ENCODE results near the gene CMSS1.
A peak's percentile ranks its signal among the peaks of the same experiment; 100 is the strongest.

CMSS1 gene

GRCh38 chr3:99891610-99892285 lies 74.1 kb downstream of the CMSS1 start:
- Mint-ChIP-seq H3K27me3 (no peaks in the 10 kb centered on the region), H3K36me3 (peaks cover 18% of the 10 kb centered on the region), H3K4me1 (peaks cover 19% of the 10 kb centered on the region), H3K4me3 (no peak overlapping the region), H3K9me3 (no peaks in the 10 kb centered on the region), H3K27ac (no peak overlapping the region)

GRCh38 chr3:99892332-99892731 lies 74.7 kb downstream of the CMSS1 start:
- H3K4me3 Mint-ChIP-seq, result no peak overlapping the region
- H3K4me1 Mint-ChIP-seq, result peaks cover 19% of the 10 kb centered on the region
- H3K9me3 Mint-ChIP-seq, result no peaks in the 10 kb centered on the region
- no peaks in the 10 kb centered on the region for H3K27me3 Mint-ChIP-seq
- peaks cover 18% of the 10 kb centered on the region for H3K36me3 Mint-ChIP-seq
- H3K27ac Mint-ChIP-seq, result no peak overlapping the region

GRCh38 chr3:99895131-99895696 lies 77.6 kb downstream of the CMSS1 start:
- Mint-ChIP-seq H3K27me3 (no peaks in the 10 kb centered on the region), H3K36me3 (peaks cover 13% of the 10 kb centered on the region), H3K4me1 (peaks cover 19% of the 10 kb centered on the region), H3K9me3 (no peaks in the 10 kb centered on the region), H3K4me3 (no peak overlapping the region), H3K27ac (no peak overlapping the region)

- peaks cover 14% of the 10 kb centered on the region for H3K36me3 Mint-ChIP-seq
- H3K4me3 Mint-ChIP-seq, result no peak overlapping the region
- peaks cover 19% of the 10 kb centered on the region for H3K4me1 Mint-ChIP-seq
- no peaks in the 10 kb centered on the region for H3K9me3 Mint-ChIP-seq
- H3K27ac Mint-ChIP-seq, result peak overlapping the region; percentile 68
- no peaks in the 10 kb centered on the region for H3K27me3 Mint-ChIP-seq
Measured at GRCh38 chr3:99895703-99896441, 78.2 kb downstream of the CMSS1 start.

GRCh38 chr3:99896482-99896881 lies 78.8 kb downstream of the CMSS1 start:
- H3K4me1 Mint-ChIP-seq, result peaks cover 19% of the 10 kb centered on the region
- peaks cover 14% of the 10 kb centered on the region for H3K36me3 Mint-ChIP-seq
- no peak overlapping the region for H3K4me3 Mint-ChIP-seq
- H3K27me3 Mint-ChIP-seq, result no peaks in the 10 kb centered on the region
- H3K9me3 Mint-ChIP-seq, result no peaks in the 10 kb centered on the region
- H3K27ac Mint-ChIP-seq, result peak overlapping the region; percentile 68

- Mint-ChIP-seq H3K36me3 (peaks cover 11% of the 10 kb centered on the region), H3K4me3 (no peak overlapping the region), H3K27ac (no peak overlapping the region), H3K4me1 (peaks cover 16% of the 10 kb centered on the region), H3K27me3 (no peaks in the 10 kb centered on the region), H3K9me3 (no peaks in the 10 kb centered on the region)
Measured at GRCh38 chr3:99899603-99900002, 81.9 kb downstream of the CMSS1 start.

GRCh38 chr3:99900248-99900647 lies 82.6 kb downstream of the CMSS1 start:
- Mint-ChIP-seq H3K9me3 (no peaks in the 10 kb centered on the region), H3K36me3 (peaks cover 11% of the 10 kb centered on the region), H3K4me3 (no peak overlapping the region), H3K27ac (no peak overlapping the region), H3K4me1 (peaks cover 18% of the 10 kb centered on the region), H3K27me3 (no peaks in the 10 kb centered on the region)

GRCh38 chr3:99901200-99901926 lies 83.7 kb downstream of the CMSS1 start:
- Mint-ChIP-seq H3K4me3 (no peak overlapping the region), H3K36me3 (peaks cover 4% of the 10 kb centered on the region), H3K4me1 (peaks cover 7% of the 10 kb centered on the region), H3K27ac (no peak overlapping the region), H3K9me3 (no peaks in the 10 kb centered on the region), H3K27me3 (no peaks in the 10 kb centered on the region)

- H3K27me3 Mint-ChIP-seq, result no peaks in the 10 kb centered on the region
- H3K9me3 Mint-ChIP-seq, result no peaks in the 10 kb centered on the region
- no peak overlapping the region for H3K4me3 Mint-ChIP-seq
- no peak overlapping the region for H3K27ac Mint-ChIP-seq
- peaks cover 6% of the 10 kb centered on the region for H3K4me1 Mint-ChIP-seq
- peaks cover 4% of the 10 kb centered on the region for H3K36me3 Mint-ChIP-seq
Measured at GRCh38 chr3:99902091-99902490, 84.4 kb downstream of the CMSS1 start.

GRCh38 chr3:99903869-99904268 lies 86.2 kb downstream of the CMSS1 start:
- Mint-ChIP-seq H3K27ac (no peak overlapping the region), H3K36me3 (peaks cover 8% of the 10 kb centered on the region), H3K27me3 (no peaks in the 10 kb centered on the region), H3K4me3 (no peak overlapping the region), H3K9me3 (no peaks in the 10 kb centered on the region), H3K4me1 (peaks cover 10% of the 10 kb centered on the region)

- H3K27me3 Mint-ChIP-seq, result no peaks in the 10 kb centered on the region
- no peak overlapping the region for H3K4me3 Mint-ChIP-seq
- peaks cover 11% of the 10 kb centered on the region for H3K36me3 Mint-ChIP-seq
- H3K4me1 Mint-ChIP-seq, result peaks cover 10% of the 10 kb centered on the region
- H3K27ac Mint-ChIP-seq, result no peak overlapping the region
- no peaks in the 10 kb centered on the region for H3K9me3 Mint-ChIP-seq
Measured at GRCh38 chr3:99907959-99908544, 90.4 kb downstream of the CMSS1 start.

GRCh38 chr3:99909714-99910495 lies 92.2 kb downstream of the CMSS1 start:
- Mint-ChIP-seq H3K4me3 (no peak overlapping the region), H3K27me3 (no peaks in the 10 kb centered on the region), H3K4me1 (peaks cover 9% of the 10 kb centered on the region), H3K9me3 (no peaks in the 10 kb centered on the region), H3K27ac (no peak overlapping the region), H3K36me3 (peaks cover 10% of the 10 kb centered on the region)

GRCh38 chr3:99910752-99911290 lies 93.2 kb downstream of the CMSS1 start:
- Mint-ChIP-seq H3K4me3 (no peak overlapping the region), H3K9me3 (no peaks in the 10 kb centered on the region), H3K4me1 (peaks cover 11% of the 10 kb centered on the region), H3K36me3 (peaks cover 13% of the 10 kb centered on the region), H3K27ac (no peak overlapping the region), H3K27me3 (no peaks in the 10 kb centered on the region)

GRCh38 chr3:99911433-99911832 lies 93.8 kb downstream of the CMSS1 start:
- H3K4me3 Mint-ChIP-seq, result no peak overlapping the region
- H3K27ac Mint-ChIP-seq, result no peak overlapping the region
- peaks cover 12% of the 10 kb centered on the region for H3K4me1 Mint-ChIP-seq
- H3K27me3 Mint-ChIP-seq, result no peaks in the 10 kb centered on the region
- peaks cover 16% of the 10 kb centered on the region for H3K36me3 Mint-ChIP-seq
- H3K9me3 Mint-ChIP-seq, result no peaks in the 10 kb centered on the region

Measured in activated naive CD4-positive, alpha-beta T cell treated with anti-CD3 and anti-CD28 coated beads, Interleukin-2, amount 50 U/mL, for 24 hours (primary cell).